ENCODE measurements around the gene TTC24. TPM values are rescaled to one million over a fixed set of nuclear protein-coding genes. Genes with fewer than 3 reads are reported as not detected.
A peak's percentile ranks its signal among the peaks of the same experiment; 100 is the strongest.

The TTC24 gene
- total RNA-seq, 1 donor = not detected

- Histone ChIP-seq H3K4me3 (ENCODE audit: insufficient read depth, low read length) (no peak overlapping the region), H3K4me1 (ENCODE audit: insufficient read depth, low read length) (peaks cover 17% of the 10 kb centered on the region), H2AFZ (ENCODE audit: low read length) (no peak overlapping the region), H4K20me1 (ENCODE audit: insufficient read depth, low read length) (no peaks in the 10 kb centered on the region), H3K36me3 (ENCODE audit: insufficient read depth, low read length) (peaks cover 7% of the 10 kb centered on the region), H3K27ac (ENCODE audit: low read depth, low read length) (no peak overlapping the region), H3K79me2 (ENCODE audit: insufficient read depth, low read length) (peaks cover 14% of the 10 kb centered on the region), H3K27me3 (ENCODE audit: insufficient read depth, low read length) (peaks cover 18% of the 10 kb centered on the region), H3K9me3 (ENCODE audit: low read depth, low read length) (no peaks in the 10 kb centered on the region), H3K4me2 (ENCODE audit: insufficient read depth, low read length) (no peak overlapping the region)
- no peak for TF ChIP-seq CTCF (IDR thresholded peaks at IDR 0.05; ENCODE audit: extremely low read depth, low read depth, low read length)
- no peak for DNase-seq (ENCODE audit: insufficient read length, low spot score, missing footprints)
Measured at GRCh38 chr1:156574039-156574633, 5.4 kb upstream of the TTC24 start.

- Histone ChIP-seq H3K27me3 (ENCODE audit: insufficient read depth, low read length) (peaks cover 18% of the 10 kb centered on the region), H3K4me2 (ENCODE audit: insufficient read depth, low read length) (no peak overlapping the region), H3K9me3 (ENCODE audit: low read depth, low read length) (no peaks in the 10 kb centered on the region), H3K79me2 (ENCODE audit: insufficient read depth, low read length) (no peaks in the 10 kb centered on the region), H4K20me1 (ENCODE audit: insufficient read depth, low read length) (no peaks in the 10 kb centered on the region), H2AFZ (ENCODE audit: low read length) (no peak overlapping the region), H3K4me3 (ENCODE audit: insufficient read depth, low read length) (no peak overlapping the region), H3K4me1 (ENCODE audit: insufficient read depth, low read length) (no peaks in the 10 kb centered on the region), H3K36me3 (ENCODE audit: insufficient read depth, low read length) (no peaks in the 10 kb centered on the region), H3K27ac (ENCODE audit: low read depth, low read length) (no peak overlapping the region)
- TF ChIP-seq CTCF (IDR thresholded peaks at IDR 0.05; ENCODE audit: extremely low read depth, low read depth, low read length) = no peak
- peak; percentile 61 for DNase-seq (ENCODE audit: insufficient read length, low spot score, missing footprints)
Measured at GRCh38 chr1:156577550-156577949, 2.0 kb upstream of the TTC24 start.

- no peak for DNase-seq (ENCODE audit: insufficient read length, low spot score, missing footprints)
- Histone ChIP-seq H2AFZ (ENCODE audit: low read length) (no peak overlapping the region), H3K27me3 (ENCODE audit: insufficient read depth, low read length) (peaks cover 15% of the 10 kb centered on the region), H3K4me1 (ENCODE audit: insufficient read depth, low read length) (no peaks in the 10 kb centered on the region), H3K4me2 (ENCODE audit: insufficient read depth, low read length) (no peak overlapping the region), H3K79me2 (ENCODE audit: insufficient read depth, low read length) (no peaks in the 10 kb centered on the region), H3K27ac (ENCODE audit: low read depth, low read length) (no peak overlapping the region), H3K9me3 (ENCODE audit: low read depth, low read length) (no peaks in the 10 kb centered on the region), H4K20me1 (ENCODE audit: insufficient read depth, low read length) (no peaks in the 10 kb centered on the region), H3K4me3 (ENCODE audit: insufficient read depth, low read length) (no peak overlapping the region), H3K36me3 (ENCODE audit: insufficient read depth, low read length) (no peaks in the 10 kb centered on the region)
- no peak for TF ChIP-seq CTCF (IDR thresholded peaks at IDR 0.05; ENCODE audit: extremely low read depth, low read depth, low read length)
Measured at GRCh38 chr1:156578055-156578454, 1.5 kb upstream of the TTC24 start.

- no peaks in the 10 kb centered on the region for H3K36me3 ChIP-seq (ENCODE audit: insufficient read depth, low read length)
- peak overlapping the region; percentile 76 for H2AFZ ChIP-seq (ENCODE audit: low read length)
- H3K4me2 ChIP-seq (ENCODE audit: insufficient read depth, low read length) = no peak overlapping the region
- peaks cover 3% of the 10 kb centered on the region for H3K27me3 ChIP-seq (ENCODE audit: insufficient read depth, low read length)
- H3K79me2 ChIP-seq (ENCODE audit: insufficient read depth, low read length) = no peaks in the 10 kb centered on the region
- H3K4me1 ChIP-seq (ENCODE audit: insufficient read depth, low read length) = no peaks in the 10 kb centered on the region
- no peak overlapping the region for H3K27ac ChIP-seq (ENCODE audit: low read depth, low read length)
- no peaks in the 10 kb centered on the region for H3K9me3 ChIP-seq (ENCODE audit: low read depth, low read length)
- no peaks in the 10 kb centered on the region for H4K20me1 ChIP-seq (ENCODE audit: insufficient read depth, low read length)
- peak; percentile 64 for DNase-seq (ENCODE audit: insufficient read length, low spot score, missing footprints)
- TF ChIP-seq CTCF (IDR thresholded peaks at IDR 0.05; ENCODE audit: extremely low read depth, low read depth, low read length) = no peak
- H3K4me3 ChIP-seq (ENCODE audit: insufficient read depth, low read length) = no peak overlapping the region
Measured at GRCh38 chr1:156581661-156582387, 2.3 kb downstream of the TTC24 start.

Measured in osteoblast (primary cell).